Ishikawa (cell line): ENCODE measurements around the gene SYNE1.

ENCODE experiments used
- CEBPB ChIP-seq: IDR thresholded peaks from 2 replicates; pipeline ENCODE4 v1.6.1; 2012
- EGR1 ChIP-seq: IDR thresholded peaks from 2 replicates; pipeline ENCODE4 v1.6.1; 2012
- EP300 ChIP-seq: IDR thresholded peaks from 2 replicates; pipeline ENCODE4 v1.6.1; 2012; ENCODE audit warnings: borderline replicate concordance
- NFIC ChIP-seq: IDR thresholded peaks from 2 replicates; pipeline ENCODE4 v1.6.1; 2012
- RAD21 ChIP-seq: IDR thresholded peaks from 2 replicates; pipeline ENCODE4 v1.6.1; 2012; ENCODE audit warnings: low read depth
- TAF1 ChIP-seq: IDR thresholded peaks from 2 replicates; pipeline ENCODE4 v1.6.1; 2012; ENCODE audit warnings: low read depth, mild to moderate bottlenecking
- YY1 ChIP-seq: IDR thresholded peaks from 2 replicates; pipeline ENCODE4 v1.6.1; 2012; ENCODE audit warnings: low read depth
- ZBTB7A ChIP-seq: IDR thresholded peaks from 2 replicates; pipeline ENCODE4 v1.6.1; 2012; ENCODE audit warnings: low read depth
- TF ChIP-seq, protein P1 (sequence below): IDR thresholded peaks from 2 replicates; pipeline ENCODE4 v1.6.1; 2012; ENCODE audit warnings: low read depth, mild to moderate bottlenecking
- TF ChIP-seq, protein P2 (sequence below): IDR thresholded peaks from 2 replicates; pipeline ENCODE4 v1.6.1; 2012
- TF ChIP-seq, protein P3 (sequence below): IDR thresholded peaks from 2 replicates; pipeline ENCODE4 v1.6.1; 2012

DNA sequence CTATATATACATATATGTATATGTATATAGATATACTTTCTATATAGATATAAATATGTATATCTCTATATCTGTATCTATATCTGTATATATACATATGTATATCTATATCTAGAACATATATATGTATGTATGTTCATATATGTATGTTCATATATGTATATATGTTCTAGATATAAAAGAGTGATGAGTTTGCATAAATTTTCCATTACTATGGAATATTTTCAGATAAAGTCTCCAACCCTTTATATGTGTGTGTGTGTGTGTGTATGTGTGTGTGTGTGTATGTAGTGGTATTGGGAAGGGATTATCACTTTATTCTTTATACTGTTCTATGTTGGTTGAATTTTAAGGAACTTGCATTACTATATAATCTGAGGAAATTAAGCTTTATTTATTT lies 33.3 kb downstream of the SYNE1 start:
- TF ChIP-seq, protein P1, sequence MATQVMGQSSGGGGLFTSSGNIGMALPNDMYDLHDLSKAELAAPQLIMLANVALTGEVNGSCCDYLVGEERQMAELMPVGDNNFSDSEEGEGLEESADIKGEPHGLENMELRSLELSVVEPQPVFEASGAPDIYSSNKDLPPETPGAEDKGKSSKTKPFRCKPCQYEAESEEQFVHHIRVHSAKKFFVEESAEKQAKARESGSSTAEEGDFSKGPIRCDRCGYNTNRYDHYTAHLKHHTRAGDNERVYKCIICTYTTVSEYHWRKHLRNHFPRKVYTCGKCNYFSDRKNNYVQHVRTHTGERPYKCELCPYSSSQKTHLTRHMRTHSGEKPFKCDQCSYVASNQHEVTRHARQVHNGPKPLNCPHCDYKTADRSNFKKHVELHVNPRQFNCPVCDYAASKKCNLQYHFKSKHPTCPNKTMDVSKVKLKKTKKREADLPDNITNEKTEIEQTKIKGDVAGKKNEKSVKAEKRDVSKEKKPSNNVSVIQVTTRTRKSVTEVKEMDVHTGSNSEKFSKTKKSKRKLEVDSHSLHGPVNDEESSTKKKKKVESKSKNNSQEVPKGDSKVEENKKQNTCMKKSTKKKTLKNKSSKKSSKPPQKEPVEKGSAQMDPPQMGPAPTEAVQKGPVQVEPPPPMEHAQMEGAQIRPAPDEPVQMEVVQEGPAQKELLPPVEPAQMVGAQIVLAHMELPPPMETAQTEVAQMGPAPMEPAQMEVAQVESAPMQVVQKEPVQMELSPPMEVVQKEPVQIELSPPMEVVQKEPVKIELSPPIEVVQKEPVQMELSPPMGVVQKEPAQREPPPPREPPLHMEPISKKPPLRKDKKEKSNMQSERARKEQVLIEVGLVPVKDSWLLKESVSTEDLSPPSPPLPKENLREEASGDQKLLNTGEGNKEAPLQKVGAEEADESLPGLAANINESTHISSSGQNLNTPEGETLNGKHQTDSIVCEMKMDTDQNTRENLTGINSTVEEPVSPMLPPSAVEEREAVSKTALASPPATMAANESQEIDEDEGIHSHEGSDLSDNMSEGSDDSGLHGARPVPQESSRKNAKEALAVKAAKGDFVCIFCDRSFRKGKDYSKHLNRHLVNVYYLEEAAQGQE, result no peak
- TF ChIP-seq, protein P2, sequence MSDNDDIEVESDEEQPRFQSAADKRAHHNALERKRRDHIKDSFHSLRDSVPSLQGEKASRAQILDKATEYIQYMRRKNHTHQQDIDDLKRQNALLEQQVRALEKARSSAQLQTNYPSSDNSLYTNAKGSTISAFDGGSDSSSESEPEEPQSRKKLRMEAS, result no peak
- no peak for TF ChIP-seq CEBPB
- TF ChIP-seq EP300, result no peak
- no peak for TF ChIP-seq NFIC
- no peak for TF ChIP-seq TAF1
- TF ChIP-seq EGR1, result no peak
- TF ChIP-seq, protein P3, sequence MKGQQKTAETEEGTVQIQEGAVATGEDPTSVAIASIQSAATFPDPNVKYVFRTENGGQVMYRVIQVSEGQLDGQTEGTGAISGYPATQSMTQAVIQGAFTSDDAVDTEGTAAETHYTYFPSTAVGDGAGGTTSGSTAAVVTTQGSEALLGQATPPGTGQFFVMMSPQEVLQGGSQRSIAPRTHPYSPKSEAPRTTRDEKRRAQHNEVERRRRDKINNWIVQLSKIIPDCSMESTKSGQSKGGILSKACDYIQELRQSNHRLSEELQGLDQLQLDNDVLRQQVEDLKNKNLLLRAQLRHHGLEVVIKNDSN, result no peak
- no peak for TF ChIP-seq YY1
- TF ChIP-seq ZBTB7A, result no peak
- TF ChIP-seq RAD21, result no peak
